ENCODE results near the gene RAMP3.

GRCh38 chr7:45197461-45197860, 39.9 kb downstream of the RAMP3 start:
- TF ChIP-seq EZH2 (IDR thresholded peaks at IDR 0.05; ENCODE audit: borderline replicate concordance, low read length) (no peak), CTCF (conservative IDR thresholded peaks at IDR 0.05 in 1 of 2, IDR thresholded peaks at IDR 0.05 in 1 of 2; ENCODE audit: extremely low read depth in 1 of 2, insufficient read depth in 1 of 2, low read depth in 1 of 2, low read length in 2 of 2) (no peak)

Measured in mammary epithelial cell (primary cell).